Mucosa of stomach (tissue), 1 donor: ENCODE data around the gene DAP3.
A peak's percentile ranks its signal among the peaks of the same experiment; 100 is the strongest.
"Not testable (repeated sequence)": the region's sequence is repeated elsewhere in the genome, so short reads cannot be mapped to it uniquely, and the experiment has no call there.

Source experiments
- H3K27me3 ChIP-seq: one replicate; pipeline ENCODE4 v1.7.0; 2013; ENCODE audit warnings: mild to moderate bottlenecking, low read length; ENCODE audit not compliant: control insufficient read depth, insufficient read depth
- H3K36me3 ChIP-seq: one replicate; pipeline ENCODE4 v1.7.0; 2013; ENCODE audit warnings: low read length; ENCODE audit not compliant: control insufficient read depth, insufficient read depth
- H3K4me1 ChIP-seq: one replicate; pipeline ENCODE4 v1.7.0; 2013; ENCODE audit warnings: mild to moderate bottlenecking, low read length; ENCODE audit not compliant: control insufficient read depth, insufficient read depth
- H3K4me3 ChIP-seq: one replicate; pipeline ENCODE4 v1.7.0; 2013; ENCODE audit warnings: low read length
- H3K9ac ChIP-seq: one replicate; pipeline ENCODE4 v1.7.0; 2013; ENCODE audit warnings: mild to moderate bottlenecking, low read length, moderate library complexity
- H3K9me3 ChIP-seq: one replicate; pipeline ENCODE4 v1.7.0; 2013; ENCODE audit warnings: mild to moderate bottlenecking, low read length, moderate library complexity; ENCODE audit not compliant: control insufficient read depth
- donor health status: Pancreatic carcinoma.

The DAP3 gene

GRCh38 chr1:155652951-155653350 lies 35.9 kb upstream of the DAP3 start:
- Histone ChIP-seq H3K9me3 (no peaks in the 10 kb centered on the region), H3K27me3 (no peaks in the 10 kb centered on the region), H3K4me3 (no peak overlapping the region), H3K9ac (no peak overlapping the region), H3K36me3 (no peaks in the 10 kb centered on the region), H3K4me1 (peaks cover 19% of the 10 kb centered on the region)

GRCh38 chr1:155657463-155657862 lies 31.4 kb upstream of the DAP3 start:
- H3K9me3 ChIP-seq: no peaks in the 10 kb centered on the region
- no peaks in the 10 kb centered on the region for H3K4me1 ChIP-seq
- no peak overlapping the region for H3K9ac ChIP-seq
- H3K27me3 ChIP-seq: no peaks in the 10 kb centered on the region
- no peak overlapping the region for H3K4me3 ChIP-seq
- H3K36me3 ChIP-seq: peaks cover 10% of the 10 kb centered on the region

GRCh38 chr1:155661239-155661638 lies 27.7 kb upstream of the DAP3 start:
- H3K4me3 ChIP-seq, H3K36me3 ChIP-seq, H3K9ac ChIP-seq, H3K9me3 ChIP-seq, H3K4me1 ChIP-seq, H3K27me3 ChIP-seq: not testable (repeated sequence)

GRCh38 chr1:155669233-155670162 lies 19.4 kb upstream of the DAP3 start:
- H3K4me3 ChIP-seq: no peak overlapping the region
- no peaks in the 10 kb centered on the region for H3K4me1 ChIP-seq
- H3K27me3 ChIP-seq: no peaks in the 10 kb centered on the region
- H3K9me3 ChIP-seq: no peaks in the 10 kb centered on the region
- no peak overlapping the region for H3K9ac ChIP-seq
- peaks cover 5% of the 10 kb centered on the region for H3K36me3 ChIP-seq

GRCh38 chr1:155671750-155672149 lies 17.1 kb upstream of the DAP3 start:
- Histone ChIP-seq H3K36me3 (peaks cover 5% of the 10 kb centered on the region), H3K4me3 (no peak overlapping the region), H3K9ac (no peak overlapping the region), H3K27me3 (no peaks in the 10 kb centered on the region), H3K4me1 (no peaks in the 10 kb centered on the region), H3K9me3 (no peaks in the 10 kb centered on the region)

- Histone ChIP-seq H3K4me1 (no peaks in the 10 kb centered on the region), H3K36me3 (peaks cover 5% of the 10 kb centered on the region), H3K9me3 (no peaks in the 10 kb centered on the region), H3K27me3 (no peaks in the 10 kb centered on the region), H3K9ac (no peak overlapping the region), H3K4me3 (no peak overlapping the region)
These were observed 15.9 kb upstream of the DAP3 start for GRCh38 chr1:155673003-155673402.

GRCh38 chr1:155678027-155678426 lies 10.9 kb upstream of the DAP3 start:
- Histone ChIP-seq H3K9me3 (no peaks in the 10 kb centered on the region), H3K4me3 (no peak overlapping the region), H3K9ac (no peak overlapping the region), H3K4me1 (no peaks in the 10 kb centered on the region), H3K36me3 (no peaks in the 10 kb centered on the region), H3K27me3 (no peaks in the 10 kb centered on the region)

GRCh38 chr1:155678992-155679391 lies 9.9 kb upstream of the DAP3 start:
- H3K36me3 ChIP-seq: not testable (repeated sequence)

GRCh38 chr1:155680531-155680930 lies 8.4 kb upstream of the DAP3 start:
- Histone ChIP-seq H3K27me3 (no peaks in the 10 kb centered on the region), H3K9ac (no peak overlapping the region), H3K4me3 (no peak overlapping the region), H3K4me1 (no peaks in the 10 kb centered on the region), H3K9me3 (no peaks in the 10 kb centered on the region), H3K36me3 (no peaks in the 10 kb centered on the region)

More at GRCh38 chr1:155678992-155679391, 9.9 kb upstream of the DAP3 start:
- not testable (repeated sequence) for H3K4me1 ChIP-seq, H3K27me3 ChIP-seq, H3K9ac ChIP-seq, H3K4me3 ChIP-seq, H3K9me3 ChIP-seq

- Histone ChIP-seq H3K36me3 (no peaks in the 10 kb centered on the region), H3K4me1 (peaks cover 4% of the 10 kb centered on the region), H3K9ac (no peak overlapping the region), H3K4me3 (no peak overlapping the region), H3K9me3 (no peaks in the 10 kb centered on the region), H3K27me3 (no peaks in the 10 kb centered on the region)
These were observed 7.1 kb upstream of the DAP3 start for GRCh38 chr1:155681776-155682175.

- H3K9me3 ChIP-seq, H3K36me3 ChIP-seq, H3K27me3 ChIP-seq: not testable (repeated sequence)
- H3K4me3 ChIP-seq: peak overlapping the region; percentile 80
- peaks cover 13% of the 10 kb centered on the region for H3K4me1 ChIP-seq
- peak overlapping the region; percentile 94 for H3K9ac ChIP-seq
These were observed 1.1 kb upstream of the DAP3 start for GRCh38 chr1:155687705-155688323.

- no peaks in the 10 kb centered on the region for H3K27me3 ChIP-seq
- H3K9ac ChIP-seq: peak within 1 kb of the TSS; percentile 94
- H3K36me3 ChIP-seq: no peaks in the 10 kb centered on the region
- peaks cover 13% of the 10 kb centered on the region for H3K4me1 ChIP-seq
- H3K4me3 ChIP-seq: peak within 1 kb of the TSS; percentile 80
- H3K9me3 ChIP-seq: no peaks in the 10 kb centered on the region
These were observed 389 bp upstream of the DAP3 start, which contains the start of gene YY1AP1 for GRCh38 chr1:155688324-155689080. TSS of gene YY1AP1 (minus strand) at chr1:155688774. CDS start at chr1:155680436, 8,338 bp downstream.
